Memory B cell (primary cell): Measurements from ENCODE around the gene DLG1.
A peak's percentile ranks its signal among the peaks of the same experiment; 100 is the strongest.
"Not testable (repeated sequence)": the region's sequence is repeated elsewhere in the genome, so short reads cannot be mapped to it uniquely, and the experiment has no call there.

Experiments
- ATAC-seq: fragments of 150-1000 bp; cut with Tn5 transposase; 2 replicates; pipeline ENCODE4 v1.10.0; 2021; ENCODE audit warnings: low read depth, mild to moderate bottlenecking, moderate library complexity
- DNase-seq, 2 donors: peaks; one replicate each; pipeline ENCODE4 v3.0.0; 2022; ENCODE audit warnings: low spot score in 2 of 2
- H3K27ac Mint-ChIP-seq: one replicate; pipeline ENCODE4 v1.8.0; 2022; ENCODE audit warnings: mild to moderate bottlenecking, moderate library complexity, mixed read lengths
- H3K27me3 Mint-ChIP-seq: one replicate; pipeline ENCODE4 v1.8.0; 2022; ENCODE audit warnings: mixed read lengths
- H3K36me3 Mint-ChIP-seq: one replicate; pipeline ENCODE4 v1.8.0; 2022; ENCODE audit warnings: mild to moderate bottlenecking, mixed read lengths
- H3K4me1 Mint-ChIP-seq: one replicate; pipeline ENCODE4 v1.8.0; 2022; ENCODE audit warnings: mixed read lengths
- H3K4me3 Mint-ChIP-seq: one replicate; pipeline ENCODE4 v1.8.0; 2022; ENCODE audit warnings: mild to moderate bottlenecking, moderate library complexity, mixed read lengths
- H3K9me3 Mint-ChIP-seq: one replicate; pipeline ENCODE4 v1.8.0; 2022; ENCODE audit warnings: mixed read lengths

The DLG1 gene

DNA sequence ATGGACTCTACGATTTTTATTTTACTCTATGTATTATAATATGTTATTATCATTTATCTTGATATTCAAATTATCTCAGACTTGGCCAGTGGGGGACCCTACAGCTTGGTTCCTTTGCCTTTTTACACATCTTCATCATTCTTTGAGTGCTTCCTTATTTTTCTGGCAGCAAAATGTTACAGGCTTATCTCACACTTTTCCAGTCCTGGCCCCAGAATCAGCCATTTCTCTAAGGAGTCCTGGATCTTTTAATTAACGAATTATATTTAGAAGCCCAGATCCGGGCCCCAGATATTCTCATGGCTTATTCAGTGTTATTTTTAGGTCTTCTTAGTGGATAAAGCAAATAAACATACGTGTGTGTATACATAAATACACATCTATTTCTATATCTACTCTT, 236.0 kb downstream of the DLG1 start:
- Mint-ChIP-seq H3K4me3 (no peak overlapping the region), H3K36me3 (peaks cover 41% of the 10 kb centered on the region), H3K27ac (no peak overlapping the region), H3K27me3 (no peaks in the 10 kb centered on the region), H3K9me3 (peaks cover 1% of the 10 kb centered on the region), H3K4me1 (peaks cover 2% of the 10 kb centered on the region)
- DNase-seq: no peak
- no peak for ATAC-seq

DNA sequence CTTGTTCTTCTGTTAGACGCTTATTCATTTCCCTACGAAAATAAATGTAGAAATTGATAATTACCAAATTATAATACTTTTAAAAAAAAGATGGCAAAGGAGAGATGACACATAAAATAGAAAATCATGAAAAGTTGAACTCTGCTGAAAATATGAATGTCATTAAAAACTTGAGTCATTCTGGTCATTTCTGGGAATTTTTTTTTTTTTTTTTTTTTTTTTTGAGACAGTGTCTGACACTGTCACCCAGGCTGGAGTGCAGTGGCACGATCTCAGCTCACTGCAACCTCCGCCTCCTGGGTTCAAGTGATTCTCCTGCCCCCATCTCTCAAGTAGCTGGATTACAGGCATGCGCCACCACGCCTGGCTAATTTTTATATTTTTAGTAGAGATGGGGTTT, 246.8 kb downstream of the DLG1 start:
- not testable (repeated sequence) for H3K4me3 Mint-ChIP-seq, ATAC-seq, H3K9me3 Mint-ChIP-seq, H3K4me1 Mint-ChIP-seq, H3K27me3 Mint-ChIP-seq, H3K27ac Mint-ChIP-seq, DNase-seq
- peaks cover 37% of the 10 kb centered on the region for H3K36me3 Mint-ChIP-seq

DNA sequence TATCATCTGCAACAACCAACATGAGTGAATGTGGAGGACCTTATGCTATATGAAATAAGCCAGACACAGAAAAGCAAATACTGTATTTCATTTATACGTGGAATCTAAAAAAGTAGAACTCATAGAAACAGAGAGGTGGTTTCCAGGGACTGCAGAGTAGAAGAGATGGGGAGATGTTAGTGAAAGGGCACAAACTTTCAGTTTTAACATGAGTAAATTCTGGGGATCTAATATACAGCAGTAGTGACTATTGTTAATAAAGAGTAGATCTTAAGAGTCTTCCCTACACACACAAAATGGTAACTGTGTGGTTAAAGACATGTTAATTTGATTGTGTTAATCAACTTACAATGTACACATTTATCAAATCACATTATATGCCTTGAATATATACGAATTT, 247.9 kb downstream of the DLG1 start:
- DNase-seq (no peak), ATAC-seq (no peak)
- no peak overlapping the region for H3K4me3 Mint-ChIP-seq
- no peaks in the 10 kb centered on the region for H3K27me3 Mint-ChIP-seq
- H3K4me1 Mint-ChIP-seq: no peaks in the 10 kb centered on the region
- no peak overlapping the region for H3K27ac Mint-ChIP-seq
- peaks cover 2% of the 10 kb centered on the region for H3K9me3 Mint-ChIP-seq
- peaks cover 37% of the 10 kb centered on the region for H3K36me3 Mint-ChIP-seq

DNA sequence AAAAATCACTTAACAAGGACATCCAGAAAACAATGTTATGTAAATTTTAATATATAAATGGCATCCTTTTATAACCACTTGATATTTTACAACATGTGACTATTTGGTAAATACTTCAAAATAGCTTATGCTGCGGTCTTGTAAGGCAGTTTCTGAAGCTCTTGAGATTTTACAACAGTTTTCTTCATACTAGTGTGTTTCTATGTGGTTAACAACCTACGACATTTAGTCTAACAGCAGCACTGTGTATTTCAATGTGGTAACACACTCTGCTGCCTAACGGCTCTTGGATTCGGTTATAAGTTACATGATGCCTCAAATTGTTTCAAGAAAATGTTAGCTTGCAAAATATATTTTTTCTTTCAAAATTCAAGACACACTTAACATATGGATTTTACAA, 255.9 kb downstream of the DLG1 start:
- Mint-ChIP-seq H3K9me3 (no peaks in the 10 kb centered on the region), H3K27me3 (no peaks in the 10 kb centered on the region), H3K4me3 (no peak overlapping the region), H3K36me3 (peaks cover 18% of the 10 kb centered on the region), H3K4me1 (no peaks in the 10 kb centered on the region), H3K27ac (no peak overlapping the region)
- DNase-seq (no peak), ATAC-seq (no peak)

DNA sequence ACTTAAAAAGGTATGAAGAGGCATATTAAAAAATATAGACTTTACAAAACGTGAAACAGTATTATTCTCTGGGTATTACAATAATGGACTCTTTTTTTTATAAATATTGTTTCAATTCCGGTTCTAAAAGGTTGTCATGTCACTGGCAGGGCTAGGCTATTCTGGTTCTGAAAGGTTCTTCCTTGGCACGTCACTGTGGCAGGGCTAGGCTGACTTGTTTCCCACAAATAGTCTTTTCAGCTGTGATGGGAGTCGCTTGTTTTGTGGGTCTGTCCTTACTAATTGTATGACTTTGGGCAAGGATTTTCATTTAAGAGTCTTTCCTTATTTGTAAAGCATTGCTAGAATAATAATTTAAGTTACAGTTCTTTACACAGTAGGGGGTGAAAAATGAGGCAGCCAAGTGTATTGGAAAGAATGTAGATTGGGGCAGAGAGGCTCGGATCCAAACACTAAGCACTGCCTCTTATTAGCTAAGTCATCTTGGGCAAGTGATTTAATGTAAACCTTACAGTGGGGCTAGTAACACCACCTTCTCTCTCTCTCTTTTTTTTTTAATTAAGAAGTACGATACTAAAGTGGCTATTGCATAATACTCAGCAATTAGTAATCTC, 256.4 kb downstream of the DLG1 start:
- Mint-ChIP-seq H3K27ac (no peak overlapping the region), H3K9me3 (no peaks in the 10 kb centered on the region), H3K4me3 (no peak overlapping the region), H3K36me3 (peaks cover 15% of the 10 kb centered on the region), H3K27me3 (no peaks in the 10 kb centered on the region), H3K4me1 (no peaks in the 10 kb centered on the region)
- ATAC-seq (no peak), DNase-seq (no peak)

DNA sequence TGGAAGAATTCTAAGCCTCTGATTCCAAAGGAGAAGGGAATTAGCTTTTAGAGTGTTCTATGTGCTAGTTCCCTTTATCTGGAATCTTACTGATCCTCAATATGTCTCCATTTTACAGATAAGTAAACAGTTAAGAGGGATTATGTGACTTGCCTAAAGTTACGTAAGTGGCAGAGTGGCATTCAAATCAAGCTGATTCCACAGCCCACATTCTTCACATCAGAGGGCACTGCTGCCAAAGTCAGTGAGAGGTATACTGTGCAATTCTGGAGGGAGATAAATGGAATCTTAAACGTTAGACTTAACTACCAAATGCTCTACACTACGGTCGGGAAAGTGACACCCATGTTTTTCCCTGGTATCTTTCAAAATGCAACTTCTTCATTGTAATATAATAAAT, 257.8 kb downstream of the DLG1 start:
- no peaks in the 10 kb centered on the region for H3K9me3 Mint-ChIP-seq
- DNase-seq (no peak), ATAC-seq (no peak)
- H3K27me3 Mint-ChIP-seq: no peaks in the 10 kb centered on the region
- no peak overlapping the region for H3K27ac Mint-ChIP-seq
- no peaks in the 10 kb centered on the region for H3K4me1 Mint-ChIP-seq
- no peak overlapping the region for H3K4me3 Mint-ChIP-seq
- peaks cover 10% of the 10 kb centered on the region for H3K36me3 Mint-ChIP-seq

DNA sequence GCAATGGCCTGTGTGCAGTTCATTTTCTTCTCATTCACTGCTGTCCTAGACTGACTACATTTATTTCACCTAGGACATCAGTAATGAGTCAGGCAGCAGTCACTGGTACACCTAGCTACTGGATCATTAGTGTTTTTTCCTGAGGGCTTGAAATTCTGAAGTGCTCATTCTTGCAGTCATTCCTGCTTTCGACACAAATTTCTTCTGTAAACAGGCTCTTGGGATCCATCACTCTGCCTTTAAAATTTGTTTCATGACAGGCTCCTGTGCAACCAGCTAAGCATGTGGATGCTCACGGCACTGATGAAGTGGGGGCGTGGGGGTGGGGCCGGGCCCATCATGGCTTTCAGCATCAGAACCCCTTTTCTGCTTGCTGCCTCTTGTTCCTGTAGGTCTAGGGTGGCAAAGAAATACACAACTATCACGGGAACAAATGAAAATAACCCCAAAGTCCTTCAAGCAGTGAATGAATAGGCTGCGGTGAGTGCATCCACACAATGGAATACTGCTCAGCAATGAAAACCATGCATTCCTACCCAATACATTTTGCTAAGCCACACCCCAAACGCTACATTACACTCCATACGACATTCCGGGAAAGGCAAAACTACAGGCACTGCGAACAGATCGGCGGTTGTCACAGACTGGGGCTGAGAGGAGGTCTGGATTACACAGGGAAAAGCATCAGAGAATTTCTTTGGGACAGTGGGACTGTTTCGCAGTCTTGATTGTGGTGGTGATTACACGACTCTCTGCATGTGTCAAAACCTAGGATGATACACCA, 259.5 kb downstream of the DLG1 start:
- Mint-ChIP-seq H3K27me3 (peaks cover 12% of the 10 kb centered on the region), H3K36me3 (no peaks in the 10 kb centered on the region), H3K4me1 (peaks cover 2% of the 10 kb centered on the region), H3K4me3 (no peak overlapping the region), H3K27ac (peak overlapping the region; percentile 42), H3K9me3 (no peaks in the 10 kb centered on the region)
- ATAC-seq (no peak), DNase-seq (no peak)

DNA sequence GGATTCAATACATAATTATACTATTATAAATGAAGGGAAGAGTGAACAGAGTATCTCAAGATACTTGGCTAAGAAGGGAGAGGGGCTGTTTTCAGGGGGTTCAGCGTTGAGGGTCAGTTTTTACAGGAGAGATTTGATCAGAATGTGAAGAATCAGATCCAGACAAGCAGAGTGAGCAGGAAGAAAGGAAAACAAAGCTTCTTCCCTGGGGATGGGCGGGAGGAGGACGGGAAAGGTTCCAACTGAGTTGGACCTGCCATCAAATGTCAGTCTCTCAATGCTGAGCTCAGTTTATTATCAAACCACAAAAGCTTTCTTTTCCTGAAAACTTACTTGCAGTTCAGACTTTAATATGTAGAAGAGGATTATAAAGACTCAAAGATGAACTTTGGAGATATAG, 262.8 kb downstream of the DLG1 start:
- H3K4me1 Mint-ChIP-seq: peaks cover 2% of the 10 kb centered on the region
- no peaks in the 10 kb centered on the region for H3K36me3 Mint-ChIP-seq
- ATAC-seq (no peak), DNase-seq (no peak)
- H3K27ac Mint-ChIP-seq: no peak overlapping the region
- no peak overlapping the region for H3K4me3 Mint-ChIP-seq
- no peaks in the 10 kb centered on the region for H3K9me3 Mint-ChIP-seq
- H3K27me3 Mint-ChIP-seq: peaks cover 21% of the 10 kb centered on the region

DNA sequence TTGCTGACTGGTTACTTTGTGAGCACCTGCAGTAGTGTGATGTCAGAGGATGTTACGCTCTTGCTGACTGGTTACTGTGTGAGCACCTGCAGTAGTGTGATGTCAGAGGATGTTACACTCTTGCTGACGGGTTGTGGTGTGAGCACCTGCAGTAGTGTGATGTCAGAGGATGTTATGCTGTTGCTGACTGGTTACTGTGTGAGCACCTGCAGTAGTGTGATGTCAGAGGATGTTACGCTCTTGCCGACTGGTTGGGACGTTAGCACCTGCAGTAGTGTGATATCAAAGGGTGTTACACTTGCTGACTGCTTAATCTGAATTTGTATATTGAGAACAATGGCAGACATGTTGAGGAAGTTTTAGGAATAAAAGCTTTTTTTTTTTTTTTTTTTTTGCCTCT, 263.6 kb downstream of the DLG1 start:
- not testable (repeated sequence) for H3K4me1 Mint-ChIP-seq, H3K36me3 Mint-ChIP-seq, H3K9me3 Mint-ChIP-seq, DNase-seq, H3K4me3 Mint-ChIP-seq, ATAC-seq
- Mint-ChIP-seq H3K27me3 (peaks cover 24% of the 10 kb centered on the region), H3K27ac (peak overlapping the region; percentile 17)

DNA sequence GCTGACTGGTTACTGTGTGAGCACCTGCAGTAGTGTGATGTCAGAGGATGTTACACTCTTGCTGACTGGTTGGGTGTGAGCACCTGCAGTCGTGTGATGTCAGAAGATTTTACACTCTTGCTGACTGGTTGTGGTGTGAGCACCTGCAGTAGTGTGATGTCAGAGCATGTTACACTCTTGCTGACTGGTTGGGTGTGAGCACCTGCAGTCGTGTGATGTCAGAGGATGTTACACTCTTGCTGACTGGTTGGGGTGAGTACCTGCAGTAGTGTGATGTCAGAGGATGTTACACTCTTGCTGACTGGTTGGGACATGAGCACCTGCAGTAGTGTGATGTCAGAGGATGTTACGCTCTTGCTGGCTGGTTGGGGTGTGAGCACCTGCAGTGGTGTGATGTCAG, 264.6 kb downstream of the DLG1 start:
- H3K36me3 Mint-ChIP-seq, H3K4me3 Mint-ChIP-seq, H3K4me1 Mint-ChIP-seq, H3K9me3 Mint-ChIP-seq, ATAC-seq, DNase-seq: not testable (repeated sequence)
- H3K27me3 Mint-ChIP-seq: peaks cover 24% of the 10 kb centered on the region
- peak overlapping the region; percentile 60 for H3K27ac Mint-ChIP-seq

DNA sequence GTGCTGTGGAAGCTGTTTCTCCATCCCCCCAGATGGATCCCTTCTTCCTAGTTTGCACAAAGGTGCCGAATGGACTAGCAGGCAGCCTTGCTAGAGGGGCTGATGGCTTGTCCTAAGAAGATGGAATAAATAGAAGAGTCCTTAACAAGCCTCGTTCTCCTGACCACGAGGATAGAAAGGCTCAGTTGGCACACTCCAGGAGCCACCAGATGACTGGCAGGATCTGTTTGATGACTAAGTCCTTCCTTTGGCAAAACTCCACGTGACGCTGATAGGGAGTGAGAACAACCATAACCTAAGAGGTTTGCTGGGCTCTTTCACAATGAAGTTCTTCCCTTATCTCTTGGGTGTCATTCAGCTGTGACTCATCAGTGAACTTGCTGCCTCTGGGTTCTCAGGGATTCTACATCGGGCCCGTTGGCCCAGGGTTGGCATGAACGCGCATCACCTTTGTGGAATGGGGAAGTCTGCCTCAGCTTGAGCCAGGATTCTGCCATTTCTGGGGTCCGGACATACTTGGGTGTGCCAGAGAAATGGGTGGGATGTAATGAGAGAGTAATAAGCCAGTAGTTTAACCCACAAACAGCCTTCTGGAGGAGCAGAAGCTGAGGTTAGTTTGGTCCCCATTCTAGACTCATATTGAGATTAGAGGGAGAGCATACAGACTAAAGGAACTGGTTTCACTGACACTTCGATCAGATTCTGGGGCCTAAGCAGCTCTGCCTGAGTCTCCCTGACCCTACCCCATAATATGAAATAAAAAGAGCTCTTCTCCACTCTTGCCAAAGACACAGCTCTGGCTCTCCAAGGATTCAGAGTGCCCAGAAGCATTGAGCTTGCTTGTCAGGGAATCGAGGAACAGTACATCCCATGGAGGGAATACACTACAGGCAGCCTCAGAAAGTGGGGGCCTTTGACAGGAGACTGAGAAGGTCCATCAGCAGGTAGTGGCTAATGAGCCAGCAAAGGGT, 266.8 kb downstream of the DLG1 start:
- no peak for DNase-seq
- Mint-ChIP-seq H3K36me3 (no peaks in the 10 kb centered on the region), H3K4me1 (peaks cover 4% of the 10 kb centered on the region), H3K9me3 (no peaks in the 10 kb centered on the region), H3K27me3 (peaks cover 24% of the 10 kb centered on the region), H3K4me3 (no peak overlapping the region), H3K27ac (no peak overlapping the region)
- ATAC-seq: no peak

DNA sequence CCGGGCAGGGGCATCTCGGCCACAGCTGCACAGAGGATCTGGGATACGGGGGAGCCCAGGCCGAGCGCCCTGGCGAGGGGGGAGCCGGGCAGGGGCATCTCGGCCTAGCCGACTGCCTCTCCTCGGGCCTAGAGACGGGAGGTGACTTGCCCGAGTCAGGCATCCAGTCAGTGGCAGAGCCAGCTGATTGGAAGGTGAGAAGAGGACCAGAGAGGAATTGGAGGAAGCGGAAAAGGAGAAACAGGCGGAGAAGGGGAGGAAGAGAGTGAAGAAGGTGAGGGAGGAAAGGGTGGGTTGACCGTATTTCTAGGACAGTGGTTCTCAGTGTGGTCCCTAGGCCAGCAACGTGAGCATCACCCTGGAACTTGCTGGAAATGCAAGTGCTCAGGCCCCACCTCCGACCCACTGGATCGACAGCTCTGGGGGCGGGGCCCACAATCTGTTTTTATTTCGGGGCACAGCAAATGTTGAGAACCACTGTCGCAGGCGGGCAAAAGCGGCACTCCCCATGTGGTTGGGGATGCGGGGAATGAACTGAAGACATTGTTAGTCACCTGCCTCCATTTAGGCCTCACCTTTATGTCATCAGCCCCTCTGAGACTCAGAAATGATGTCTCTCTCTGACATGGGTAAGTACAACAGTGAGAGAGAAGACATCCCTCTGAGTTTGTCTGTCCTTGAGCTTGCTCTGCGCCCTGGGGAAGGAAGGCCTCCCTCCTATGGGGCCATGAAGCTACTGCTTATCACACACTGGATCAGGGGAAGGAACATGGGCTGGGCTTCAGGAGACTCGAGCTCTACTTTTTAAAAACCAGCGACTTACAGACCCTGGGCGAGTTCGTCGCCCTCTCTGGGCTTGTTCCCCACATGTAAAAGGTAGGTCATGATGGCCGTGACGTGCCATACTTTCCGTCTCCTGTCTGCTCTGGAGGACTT, 267.8 kb downstream of the DLG1 start:
- no peak for DNase-seq
- Mint-ChIP-seq H3K4me1 (peaks cover 4% of the 10 kb centered on the region), H3K27me3 (peaks cover 25% of the 10 kb centered on the region), H3K27ac (no peak overlapping the region), H3K9me3 (no peaks in the 10 kb centered on the region), H3K36me3 (no peaks in the 10 kb centered on the region), H3K4me3 (peak overlapping the region; percentile 1)
- no peak for ATAC-seq

DNA sequence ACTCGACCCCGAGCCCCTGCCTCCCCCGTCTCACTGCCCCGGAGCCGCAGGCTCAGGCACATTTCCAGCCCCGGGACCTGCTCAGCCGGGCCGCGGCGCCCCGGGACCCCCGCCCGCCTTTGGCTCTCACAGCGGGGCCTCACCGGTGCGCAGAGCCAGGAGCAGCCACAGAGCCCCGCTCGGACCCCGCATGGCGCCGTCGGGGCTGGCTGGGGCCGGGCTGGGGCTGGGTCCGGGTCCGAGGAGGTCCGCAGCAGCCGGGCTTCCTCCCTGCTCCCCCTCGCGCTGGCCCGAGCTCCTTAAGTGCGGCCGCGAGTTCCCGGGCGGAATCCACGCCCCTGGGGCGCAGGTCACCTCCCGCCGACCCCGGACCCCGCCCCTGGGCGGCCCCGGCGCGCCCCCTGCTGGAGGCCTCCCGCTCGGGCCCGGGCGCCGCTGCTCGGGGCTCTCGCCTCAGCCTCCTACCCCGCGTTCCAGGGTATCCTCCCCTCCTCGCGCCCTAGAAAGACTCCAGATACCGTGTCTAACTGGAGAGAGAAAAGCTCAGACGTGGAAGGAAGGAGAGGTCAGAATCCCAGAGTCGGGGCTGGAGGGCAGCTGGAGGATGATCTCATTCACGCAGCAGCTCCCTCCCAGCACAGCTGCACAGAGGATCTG, 268.8 kb downstream of the DLG1 start, which contains the start of gene MELTF:
Gene MELTF, minus strand, starts transcription at position 307 of the 657 bp plus-strand sequence. Its CDS starts 115 bp downstream, at position 192.
- Mint-ChIP-seq H3K9me3 (no peaks in the 10 kb centered on the region), H3K36me3 (no peaks in the 10 kb centered on the region), H3K4me3 (peak within 1 kb of the TSS; percentile 75), H3K27ac (no peak within 1 kb of the TSS), H3K27me3 (peaks cover 24% of the 10 kb centered on the region), H3K4me1 (peaks cover 4% of the 10 kb centered on the region)
- peak; percentile 85 for ATAC-seq
- peak; percentile 73 to 80 for DNase-seq
